Liver (tissue), 3 donors: ENCODE measurements around the gene NIPAL4.

ENCODE experiments used
- ATF3 ChIP-seq: IDR thresholded peaks from 2 replicates; pipeline ENCODE4 v1.6.1; 2016; ENCODE audit warnings: antibody characterized with exemption
- CTCF ChIP-seq: fragments of 150-350 bp; IDR thresholded peaks from 2 replicates; pipeline ENCODE4 v1.5.1; 2017; ENCODE audit warnings: improper control_type of control experiment, low read depth, low read length; ENCODE audit not compliant: missing input control
- EGR1 ChIP-seq, 2 donors: IDR thresholded peaks; 2 replicates each; pipeline ENCODE4 v1.6.1; 2016 to 2018; ENCODE audit warnings: antibody characterized with exemption in 2 of 2, low read depth in 2 of 2
- FOXA2 ChIP-seq: IDR thresholded peaks from 2 replicates; pipeline ENCODE4 v1.6.1; 2016; ENCODE audit warnings: antibody characterized with exemption
- GABPA ChIP-seq, 2 donors: IDR thresholded peaks in 1 of 2; conservative IDR thresholded peaks in 1 of 2; 2 replicates each; pipeline ENCODE4 v1.6.1; 2016; ENCODE audit warnings: antibody characterized with exemption in 2 of 2, mild to moderate bottlenecking in 1 of 2, moderate library complexity in 1 of 2
- JUND ChIP-seq, 2 donors: IDR thresholded peaks; 2 replicates each; pipeline ENCODE4 v1.6.1; 2016; ENCODE audit warnings: antibody characterized with exemption in 2 of 2
- MAX ChIP-seq: IDR thresholded peaks from 2 replicates; pipeline ENCODE4 v1.6.1; 2016; ENCODE audit warnings: antibody characterized with exemption
- RAD21 ChIP-seq, 2 donors: IDR thresholded peaks; 2 replicates each; pipeline ENCODE4 v1.6.1; 2016; ENCODE audit warnings: antibody characterized with exemption in 2 of 2, mild to moderate bottlenecking in 2 of 2
- REST ChIP-seq: IDR thresholded peaks from 2 replicates; pipeline ENCODE4 v1.6.1; 2016; ENCODE audit warnings: antibody characterized with exemption, mild to moderate bottlenecking
- TAF1 ChIP-seq: conservative IDR thresholded peaks from 2 replicates; pipeline ENCODE4 v1.6.1; 2016; ENCODE audit warnings: antibody characterized with exemption, mild to moderate bottlenecking
- YY1 ChIP-seq: IDR thresholded peaks from 2 replicates; pipeline ENCODE4 v1.6.1; 2016; ENCODE audit warnings: antibody characterized with exemption, mild to moderate bottlenecking
- ZBTB33 ChIP-seq: IDR thresholded peaks from 2 replicates; pipeline ENCODE4 v1.6.1; 2016; ENCODE audit warnings: antibody characterized with exemption
- donor health status: healthy.
- donor health status: healthy.

GRCh38 chr5:157434096-157434495 lies 25.9 kb upstream of the NIPAL4 start:
- TF ChIP-seq MAX (no peak), RAD21 (IDR thresholded peaks at IDR 0.05) (no peak), CTCF (no peak), TAF1 (no peak), GABPA (IDR thresholded peaks at IDR 0.05 in 1 of 2, conservative IDR thresholded peaks at IDR 0.05 in 1 of 2) (no peak), JUND (IDR thresholded peaks at IDR 0.05) (no peak), YY1 (no peak), REST (no peak), ATF3 (no peak), ZBTB33 (no peak), FOXA2 (no peak), EGR1 (IDR thresholded peaks at IDR 0.05; ENCODE audit: low read depth in 2 of 2) (no peak)
